HepG2 (cell line): ENCODE data around the gene SAE1. TPM values are rescaled to one million over a fixed set of nuclear protein-coding genes. Genes with fewer than 3 reads are reported as not detected.
A peak's percentile ranks its signal among the peaks of the same experiment; 100 is the strongest.

Source experiments
- ARID4A ChIP-seq: sonication (generic); formaldehyde crosslinking; IDR thresholded peaks from 2 replicates; pipeline ENCODE4 v1.5.0; 2020; ENCODE audit warnings: mild to moderate bottlenecking, missing genetic modification reagents, borderline replicate concordance
- FOXP1 ChIP-seq, 2 experiments: fragments of 450-650 bp in 1 of 2; IDR thresholded peaks; 2 replicates each; pipeline ENCODE4 v1.6.1; 2017 to 2018; ENCODE audit warnings: antibody characterized with exemption in 1 of 2
- GABPB1 ChIP-seq: IDR thresholded peaks from 2 replicates; pipeline ENCODE4 v1.6.1; 2016; ENCODE audit warnings: mild to moderate bottlenecking, missing genetic modification reagents, moderate library complexity, missing compliant biosample characterization
- IRF9 ChIP-seq: sonication (generic); formaldehyde crosslinking; IDR thresholded peaks from 2 replicates; pipeline ENCODE4 v1.8.0; 2022; ENCODE audit warnings: missing genetic modification reagents, mild to moderate bottlenecking, borderline replicate concordance
- KDM5B ChIP-seq: sonication (generic); formaldehyde crosslinking; IDR thresholded peaks from 2 replicates; pipeline ENCODE4 v1.4.0; 2020; ENCODE audit warnings: missing genetic modification reagents, mild to moderate bottlenecking, borderline replicate concordance
- PCBP1 ChIP-seq: fragments of 200-400 bp; formaldehyde crosslinking; IDR thresholded peaks from 2 replicates; pipeline ENCODE4 v1.6.1; 2017; ENCODE audit warnings: mild to moderate bottlenecking, low read depth, low read length, borderline replicate concordance
- RFX3 ChIP-seq: IDR thresholded peaks from 2 replicates; pipeline ENCODE4 v1.6.1; 2016; ENCODE audit warnings: missing biosample characterization, missing genetic modification reagents
- STAT6 ChIP-seq: sonication (generic); formaldehyde crosslinking; IDR thresholded peaks from 2 replicates; pipeline ENCODE4 v1.4.0; 2020; ENCODE audit warnings: missing genetic modification reagents, mild to moderate bottlenecking, borderline replicate concordance
- ZIK1 ChIP-seq: sonication (generic); formaldehyde crosslinking; IDR thresholded peaks from 2 replicates; pipeline ENCODE4 v1.5.0; 2020; ENCODE audit warnings: mild to moderate bottlenecking, low read depth, missing genetic modification reagents, borderline replicate concordance
- ZMYM2 ChIP-seq: sonication (generic); formaldehyde crosslinking; IDR thresholded peaks from 2 replicates; pipeline ENCODE4 v1.8.0; 2022; ENCODE audit warnings: mild to moderate bottlenecking, missing genetic modification reagents
- ZNF281 ChIP-seq: sonication (generic); formaldehyde crosslinking; IDR thresholded peaks from 2 replicates; pipeline ENCODE4 v1.4.0; 2020; ENCODE audit warnings: missing genetic modification reagents, borderline replicate concordance
- polyA plus RNA-seq, 8 experiments: library from polyadenylated mRNA; depleted of rRNA in 3 of 8; stranded (reverse) in 7 of 8; unstranded in 1 of 8; fragments of >200 nt; fragmentation: Illumina TruSeq in 4 of 8; extraction: Trizol in 4 of 8; gene quantifications; 2 replicates each; pipeline versions ENCODE4 v1.2.1 to v1.2.3, GENCODE V29; 2011 to 2016; ENCODE audit warnings: low read depth in 4 of 8, missing spikeins in 1 of 8, mixed read lengths in 1 of 8; ENCODE audit not compliant: insufficient read depth in 1 of 8
- total RNA-seq, 5 experiments: library from RNA; depleted of rRNA; stranded (reverse); fragments of >200 nt; fragmentation: Illumina TruSeq; extraction: Trizol; gene quantifications; 2 replicates each; pipeline ENCODE4 v1.2.3, GENCODE V29; 2016; ENCODE audit warnings: low read depth in 1 of 5

SAE1 gene
- total and polyA plus RNA-seq, 2 of the 13 experiments (the other 11 are each of a cell fraction or from before 2014, with no cell fraction given), result 87.6 to 197 TPM

GRCh38 chr19:47255879-47256692, 125.5 kb downstream of the SAE1 start, which contains the start of gene CCDC9 (continued):
- TF ChIP-seq ARID4A (CRISPR knock-in tag) (peak; percentile 87), ZIK1 (CRISPR knock-in tag) (0 out of 2 replicates have a peak, but pooled peaks have one; percentile 39), GABPB1 (CRISPR knock-in tag) (peak; percentile 95), STAT6 (CRISPR knock-in tag) (peak; percentile 80; the same call in 1 of the 2 replicates), IRF9 (CRISPR knock-in tag) (peak; percentile 69; the same call in 1 of the 2 replicates), ZMYM2 (CRISPR knock-in tag) (peak; percentile 77; the same call in 1 of the 2 replicates), RFX3 (CRISPR knock-in tag) (no peak; the same call in 1 of the 2 replicates), PCBP1 (0 out of 2 replicates have a peak, but pooled peaks have one; percentile 19), FOXP1 (IDR thresholded peaks at IDR 0.05) (no peak), FOXP1 (CRISPR knock-in tag; IDR thresholded peaks at IDR 0.05) (no peak), KDM5B (no peak; the same call in 1 of the 2 replicates), ZNF281 (peak; percentile 52; the same call in 1 of the 2 replicates)
